Glutamatergic neuron (in vitro differentiated cells): ENCODE measurements around the gene GNAS-AS1. TPM values are rescaled to one million over a fixed set of nuclear protein-coding genes. Genes with fewer than 3 reads are reported as not detected.

Experiments
- DNase-seq: peaks from one replicate; pipeline ENCODE4 v3.0.0; 2022
- H3K27ac Mint-ChIP-seq: one replicate; pipeline ENCODE4 v1.8.0; 2020; ENCODE audit warnings: mild to moderate bottlenecking, mixed read lengths, inconsistent platforms; ENCODE audit not compliant: unreplicated experiment
- H3K27me3 Mint-ChIP-seq: one replicate; pipeline ENCODE4 v1.8.0; 2020; ENCODE audit warnings: mild to moderate bottlenecking, moderate library complexity, mixed read lengths, inconsistent platforms; ENCODE audit not compliant: unreplicated experiment
- H3K36me3 Mint-ChIP-seq: one replicate; pipeline ENCODE4 v1.8.0; 2020; ENCODE audit warnings: mild to moderate bottlenecking, mixed read lengths, inconsistent platforms; ENCODE audit not compliant: unreplicated experiment
- H3K4me1 Mint-ChIP-seq: one replicate; pipeline ENCODE4 v1.8.0; 2020; ENCODE audit warnings: mild to moderate bottlenecking, low read depth, mixed read lengths, inconsistent platforms; ENCODE audit not compliant: unreplicated experiment
- H3K4me3 Mint-ChIP-seq: one replicate; pipeline ENCODE4 v1.8.0; 2020; ENCODE audit warnings: mild to moderate bottlenecking, mixed read lengths, inconsistent platforms; ENCODE audit not compliant: unreplicated experiment
- H3K9me3 Mint-ChIP-seq: one replicate; pipeline ENCODE4 v1.8.0; 2020; ENCODE audit warnings: mild to moderate bottlenecking, moderate library complexity, mixed read lengths, inconsistent platforms; ENCODE audit not compliant: unreplicated experiment
- total RNA-seq: library from RNA; stranded (reverse); fragmentation: NEBNext Ultra II Directional; extraction: Animal tissue kit (Norgen Biotek cat#: 25700); gene quantifications from one replicate; pipeline ENCODE4 v1.2.1, GENCODE V29; 2021; ENCODE audit not compliant: unreplicated experiment
- TF ChIP-seq, protein P1 (sequence below): fragments of 200-600 bp; sonication (generic); IDR thresholded peaks from one replicate; pipeline ENCODE4 v1.5.0; 2021; ENCODE audit not compliant: partially characterized antibody, unreplicated experiment

The GNAS-AS1 gene
- total RNA-seq, 1 donor from 2014 or later = 11.7 TPM

GRCh38 chr20:58778760-58779159 is 71.9 kb downstream of the GNAS-AS1 start:
- Mint-ChIP-seq H3K4me1 (no peaks in the 10 kb centered on the region), H3K27ac (no peak overlapping the region), H3K9me3 (peaks cover 4% of the 10 kb centered on the region), H3K36me3 (peaks cover 4% of the 10 kb centered on the region), H3K4me3 (no peak overlapping the region), H3K27me3 (peaks cover 7% of the 10 kb centered on the region)
- no peak for DNase-seq
- TF ChIP-seq, protein P1, sequence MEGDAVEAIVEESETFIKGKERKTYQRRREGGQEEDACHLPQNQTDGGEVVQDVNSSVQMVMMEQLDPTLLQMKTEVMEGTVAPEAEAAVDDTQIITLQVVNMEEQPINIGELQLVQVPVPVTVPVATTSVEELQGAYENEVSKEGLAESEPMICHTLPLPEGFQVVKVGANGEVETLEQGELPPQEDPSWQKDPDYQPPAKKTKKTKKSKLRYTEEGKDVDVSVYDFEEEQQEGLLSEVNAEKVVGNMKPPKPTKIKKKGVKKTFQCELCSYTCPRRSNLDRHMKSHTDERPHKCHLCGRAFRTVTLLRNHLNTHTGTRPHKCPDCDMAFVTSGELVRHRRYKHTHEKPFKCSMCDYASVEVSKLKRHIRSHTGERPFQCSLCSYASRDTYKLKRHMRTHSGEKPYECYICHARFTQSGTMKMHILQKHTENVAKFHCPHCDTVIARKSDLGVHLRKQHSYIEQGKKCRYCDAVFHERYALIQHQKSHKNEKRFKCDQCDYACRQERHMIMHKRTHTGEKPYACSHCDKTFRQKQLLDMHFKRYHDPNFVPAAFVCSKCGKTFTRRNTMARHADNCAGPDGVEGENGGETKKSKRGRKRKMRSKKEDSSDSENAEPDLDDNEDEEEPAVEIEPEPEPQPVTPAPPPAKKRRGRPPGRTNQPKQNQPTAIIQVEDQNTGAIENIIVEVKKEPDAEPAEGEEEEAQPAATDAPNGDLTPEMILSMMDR = no peak

DNA sequence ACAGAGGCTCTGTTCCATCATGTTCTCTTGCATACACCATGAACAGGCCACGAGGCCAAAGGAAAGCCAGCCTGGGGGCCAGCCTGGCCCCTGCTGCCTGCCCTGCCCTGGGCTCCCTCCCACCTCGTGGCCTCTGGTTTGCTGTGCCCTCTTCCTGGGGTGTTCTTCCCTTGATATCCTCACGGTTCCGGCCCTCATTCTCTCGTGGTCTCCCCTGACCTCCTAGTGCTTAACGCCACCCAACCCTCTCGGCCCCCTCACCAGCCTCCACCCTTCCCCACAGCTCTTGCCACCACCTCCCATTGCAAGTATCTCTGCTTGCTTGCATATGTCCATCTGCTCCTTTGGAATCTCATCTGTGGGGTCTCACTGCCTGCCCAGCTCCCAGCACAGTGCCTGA is 73.0 kb downstream of the GNAS-AS1 start:
- peaks cover 7% of the 10 kb centered on the region for H3K27me3 Mint-ChIP-seq
- peaks cover 5% of the 10 kb centered on the region for H3K9me3 Mint-ChIP-seq
- DNase-seq = no peak
- no peaks in the 10 kb centered on the region for H3K4me1 Mint-ChIP-seq
- H3K27ac Mint-ChIP-seq = no peak overlapping the region
- TF ChIP-seq, protein P1 = no peak
- peaks cover 4% of the 10 kb centered on the region for H3K36me3 Mint-ChIP-seq
- H3K4me3 Mint-ChIP-seq = no peak overlapping the region

DNA sequence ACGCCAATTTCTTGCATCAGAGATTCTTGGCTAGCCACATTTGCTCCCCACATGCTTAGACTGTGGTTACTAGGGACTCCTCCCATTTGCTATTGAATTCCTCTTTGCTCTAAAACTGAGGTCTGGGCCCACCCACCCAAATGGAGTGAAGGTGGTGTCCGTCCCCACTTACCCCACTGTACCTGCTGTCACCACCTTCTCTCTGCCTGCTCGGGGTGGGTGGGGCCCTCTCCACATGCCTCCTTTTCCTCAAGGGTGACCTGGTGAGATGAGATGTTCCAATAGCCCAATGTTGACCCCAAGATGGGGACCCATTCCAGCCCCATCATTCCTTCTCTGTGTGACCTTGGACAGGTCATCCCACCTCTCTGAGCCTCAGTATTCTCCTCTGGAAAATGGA is 74.6 kb downstream of the GNAS-AS1 start:
- Mint-ChIP-seq H3K4me1 (no peaks in the 10 kb centered on the region), H3K27me3 (peaks cover 7% of the 10 kb centered on the region), H3K36me3 (peaks cover 4% of the 10 kb centered on the region), H3K9me3 (peaks cover 5% of the 10 kb centered on the region), H3K4me3 (no peak overlapping the region), H3K27ac (no peak overlapping the region)
- TF ChIP-seq, protein P1 = no peak
- DNase-seq = no peak

- Mint-ChIP-seq H3K36me3 (peaks cover 4% of the 10 kb centered on the region), H3K4me1 (no peaks in the 10 kb centered on the region), H3K27ac (no peak overlapping the region), H3K9me3 (peaks cover 7% of the 10 kb centered on the region), H3K4me3 (no peak overlapping the region), H3K27me3 (peaks cover 9% of the 10 kb centered on the region)
- TF ChIP-seq, protein P1 = no peak
- no peak for DNase-seq
Measured at GRCh38 chr20:58775371-58775770, 75.3 kb downstream of the GNAS-AS1 start.

- H3K27me3 Mint-ChIP-seq = peaks cover 9% of the 10 kb centered on the region
- no peaks in the 10 kb centered on the region for H3K4me1 Mint-ChIP-seq
- TF ChIP-seq, protein P1 = no peak
- H3K9me3 Mint-ChIP-seq = peaks cover 7% of the 10 kb centered on the region
- peaks cover 4% of the 10 kb centered on the region for H3K36me3 Mint-ChIP-seq
- no peak overlapping the region for H3K4me3 Mint-ChIP-seq
- no peak for DNase-seq
- no peak overlapping the region for H3K27ac Mint-ChIP-seq
Measured at GRCh38 chr20:58774667-58775263, 75.9 kb downstream of the GNAS-AS1 start.
